HCT116 (cell line): ENCODE measurements around the gene SPINK14. TPM values are rescaled to one million over a fixed set of nuclear protein-coding genes. Genes with fewer than 3 reads are reported as not detected.

Source experiments
- ATAC-seq: fragments of 200-7000 bp; cut with Tn5 transposase; 2 replicates; pipeline ENCODE4 v1.9.1; 2020; ENCODE audit warnings: mild to moderate bottlenecking, moderate library complexity
- BruUV-seq: library from RNA; stranded (reverse); fragments of 400-500 nt; replicated peaks from 2 replicates; lab custom pipeline; 2021; lab: Mats Ljungman, UMichigan
- CTCF ChIA-PET: fragments of 300-600 bp; sonication (Branson Sonifier 250); formaldehyde crosslinking; loops from one replicate; lab custom pipeline; 2021; ENCODE audit warnings: antibody characterized with exemption; lab: Charles Lee
- POLR2A ChIA-PET: fragments of 300-600, 350-600 bp; sonication (Branson Sonifier 250); formaldehyde crosslinking; loops from one replicate; lab custom pipeline; 2021; ENCODE audit warnings: antibody characterized with exemption; lab: Charles Lee
- RAD21 ChIA-PET, 2 experiments: fragments of 300-600 bp; sonication (Branson Sonifier 250); formaldehyde crosslinking; loops; one replicate each; lab custom pipeline; 2023; ENCODE audit warnings: low total read pairs in 2 of 2; ENCODE audit not compliant: uncharacterized antibody in 2 of 2, unreplicated experiment in 2 of 2, low non-redundant PET in 1 of 2; lab: Charles Lee
- DNase-seq: peaks from one replicate; pipeline ENCODE4 v3.0.0-alpha.2; 2010; ENCODE audit warnings: low read depth, low spot score
- H2AFZ ChIP-seq: fragments of 200-600 bp; shearing (Covaris generic), sonication (generic); 2 replicates; pipeline ENCODE4 v1.6.1; 2017; ENCODE audit warnings: low read depth, mixed run types, mixed read lengths, antibody characterized with exemption, low read length; ENCODE audit not compliant: poor library complexity, severe bottlenecking
- H3K27ac ChIP-seq: 2 replicates; pipeline ENCODE4 v1.5.1; 2012; ENCODE audit warnings: low read depth, low read length
- H3K27me3 ChIP-seq: fragments of 200-600 bp; sonication (generic); 2 replicates; pipeline ENCODE4 v1.6.1; 2016; ENCODE audit warnings: mixed run types, low read length, mixed read lengths; ENCODE audit not compliant: insufficient read depth
- H3K36me3 ChIP-seq, 2 experiments: fragments of 200-500 bp in 1 of 2; fragments of 200-600 bp in 1 of 2; sonication (Bioruptor generic) in 1 of 2; sonication (generic) in 1 of 2; 2 replicates each; pipeline versions ENCODE4 v1.5.1 to v1.6.1; 2014 to 2016; ENCODE audit warnings: low read length in 2 of 2, inconsistent platforms in 1 of 2, mixed read lengths in 1 of 2, mixed run types in 1 of 2; ENCODE audit not compliant: insufficient read depth in 2 of 2, control insufficient read depth in 1 of 2
- H3K4me1 ChIP-seq, 2 experiments: fragments of 200-600 bp in 1 of 2; sonication (generic) in 1 of 2; 2 replicates each; pipeline versions ENCODE4 v1.5.1 to v1.6.1; 2012 to 2017; ENCODE audit warnings: low read length in 2 of 2, inconsistent platforms in 1 of 2, mild to moderate bottlenecking in 1 of 2, mixed read lengths in 1 of 2, mixed run types in 1 of 2, moderate library complexity in 1 of 2; ENCODE audit not compliant: insufficient read depth in 2 of 2, control insufficient read depth in 1 of 2
- H3K4me2 ChIP-seq: fragments of 200-600 bp; sonication (generic); 2 replicates; pipeline ENCODE4 v1.6.1; 2017; ENCODE audit warnings: mixed run types, low read length, mixed read lengths
- H3K4me3 ChIP-seq, 2 experiments: fragments of 200-600 bp in 1 of 2; sonication (generic) in 1 of 2; replicated peaks in 1 of 2; 2 replicates each; pipeline ENCODE4 v1.5.1; 2011 to 2016; ENCODE audit warnings: low read length in 2 of 2, control low read depth in 1 of 2, low read depth in 1 of 2, mild to moderate bottlenecking in 1 of 2, mixed read lengths in 1 of 2, mixed run types in 1 of 2
- H3K79me2 ChIP-seq: fragments of 200-600 bp; sonication (generic); 2 replicates; pipeline ENCODE4 v1.6.1; 2017; ENCODE audit warnings: mild to moderate bottlenecking, mixed run types, low read length, moderate library complexity, mixed read lengths; ENCODE audit not compliant: insufficient read depth
- H3K9ac ChIP-seq: fragments of 200-600 bp; sonication (generic); 2 replicates; pipeline ENCODE4 v1.6.1; 2016; ENCODE audit warnings: low read length, mixed read lengths
- H3K9me2 ChIP-seq: fragments of 200-600 bp; sonication (generic), shearing (Covaris generic); 2 replicates; pipeline ENCODE4 v1.6.1; 2017; ENCODE audit warnings: mixed run types, mild to moderate bottlenecking, moderate library complexity; ENCODE audit not compliant: insufficient read depth
- H3K9me3 ChIP-seq, 2 experiments: fragments of 200-500 bp in 1 of 2; fragments of 200-600 bp in 1 of 2; sonication (Bioruptor generic) in 1 of 2; sonication (generic) in 1 of 2; 2 replicates each; pipeline ENCODE4 v1.6.1; 2014 to 2017; ENCODE audit warnings: low read length in 2 of 2, mixed read lengths in 2 of 2, inconsistent platforms in 1 of 2, low read depth in 1 of 2, mild to moderate bottlenecking in 1 of 2, mixed run types in 1 of 2, moderate library complexity in 1 of 2; ENCODE audit not compliant: control insufficient read depth in 1 of 2, insufficient read depth in 1 of 2
- H4K20me1 ChIP-seq: fragments of 200-600 bp; sonication (generic), shearing (Covaris generic); 2 replicates; pipeline ENCODE4 v1.6.1; 2017; ENCODE audit warnings: mixed run types, mild to moderate bottlenecking, moderate library complexity; ENCODE audit not compliant: insufficient read depth
- CEBPB ChIP-seq: IDR thresholded peaks from 2 replicates; pipeline ENCODE4 v1.6.1; 2012; ENCODE audit warnings: low read depth
- CTCF ChIP-seq, 3 experiments: fragments of 200-600 bp in 1 of 3; sonication (generic) in 1 of 3; IDR thresholded peaks in 2 of 3; conservative IDR thresholded peaks in 1 of 3; 2 replicates each; pipeline ENCODE4 v1.5.1; 2012 to 2017; ENCODE audit warnings: low read depth in 2 of 3, low read length in 2 of 3, antibody characterized with exemption in 1 of 3, borderline replicate concordance in 1 of 3, control low read depth in 1 of 3, mild to moderate bottlenecking in 1 of 3, mixed read lengths in 1 of 3, mixed run types in 1 of 3, moderate library complexity in 1 of 3; ENCODE audit not compliant: insufficient read depth in 1 of 3
- EZH2 ChIP-seq: fragments of 200-600 bp; sonication (generic); IDR thresholded peaks from 2 replicates; pipeline ENCODE4 v1.6.1; 2017; ENCODE audit warnings: antibody characterized with exemption, mixed run types
- FOSL1 ChIP-seq: IDR thresholded peaks from 2 replicates; pipeline ENCODE4 v1.6.1; 2012; ENCODE audit warnings: low read depth
- JUND ChIP-seq: IDR thresholded peaks from 2 replicates; pipeline ENCODE4 v1.6.1; 2012
- MAX ChIP-seq: IDR thresholded peaks from 2 replicates; pipeline ENCODE4 v1.6.1; 2012
- RAD21 ChIP-seq: IDR thresholded peaks from 2 replicates; pipeline ENCODE4 v1.6.1; 2012; ENCODE audit warnings: low read depth, mild to moderate bottlenecking
- SP1 ChIP-seq: IDR thresholded peaks from 2 replicates; pipeline ENCODE4 v1.6.1; 2012; ENCODE audit warnings: low read depth
- TCF7L2 ChIP-seq: IDR thresholded peaks from 2 replicates; pipeline ENCODE4 v1.7.0; 2011; ENCODE audit warnings: borderline replicate concordance, inconsistent platforms; ENCODE audit not compliant: insufficient read depth, insufficient read length; ENCODE audit errors: extremely low read depth
- YY1 ChIP-seq: IDR thresholded peaks from 2 replicates; pipeline ENCODE4 v1.6.1; 2011; ENCODE audit warnings: low read length, low read depth, moderate library complexity, mild to moderate bottlenecking; ENCODE audit not compliant: insufficient replicate concordance; ENCODE audit errors: extremely low read depth
- intact Hi-C: fragments of 100-400 bp; cut with micrococcal nuclease; formaldehyde crosslinking; loops from 2 replicates; pipeline ENCODE4 v1.10.0; 2022
- total RNA-seq: library from RNA; stranded (reverse); gene quantifications from one replicate; pipeline ENCODE4 v1.2.1, GENCODE V29; 2021; ENCODE audit not compliant: unreplicated experiment

SPINK14 gene
- total RNA-seq, 1 experiment from 2014 or later, result not detected

GRCh38 chr5:148145916-148146315, 22.4 kb upstream of the SPINK14 start:
- H3K27me3 ChIP-seq, result peaks cover 4% of the 10 kb centered on the region
- no peaks in the 10 kb centered on the region for H3K4me1 ChIP-seq
- no peak overlapping the region for H3K4me2 ChIP-seq
- intact Hi-C loops, result no loop called here
- H3K79me2 ChIP-seq, result no peaks in the 10 kb centered on the region
- H3K9me3 ChIP-seq, result no peaks in the 10 kb centered on the region
- no peak overlapping the region for H3K9ac ChIP-seq
- H4K20me1 ChIP-seq, result no peaks in the 10 kb centered on the region
- no peak overlapping the region for H3K4me3 ChIP-seq
- ChIA-PET CTCF (no interaction called here), RAD21 (no interaction called here), POLR2A (no interaction called here)
- no peak overlapping the region for H3K27ac ChIP-seq
- DNase-seq, result no peak
- H2AFZ ChIP-seq, result no peak overlapping the region
- ATAC-seq, result no peak
- TF ChIP-seq EZH2 (no peak), SP1 (no peak), CEBPB (no peak), JUND (no peak), MAX (no peak), RAD21 (no peak), TCF7L2 (no peak), CTCF (IDR thresholded peaks at IDR 0.05 in 2 of 3, conservative IDR thresholded peaks at IDR 0.05 in 1 of 3; ENCODE audit: borderline replicate concordance in 1 of 3, insufficient read depth in 1 of 3, low read depth in 2 of 3, low read length in 2 of 3) (no peak)
- no peaks in the 10 kb centered on the region for H3K9me2 ChIP-seq
- no peaks in the 10 kb centered on the region for H3K36me3 ChIP-seq
- BruUV-seq, result no TSS peak

- ATAC-seq, result no peak
- Histone ChIP-seq H3K79me2 (no peaks in the 10 kb centered on the region), H3K9me3 (no peaks in the 10 kb centered on the region), H3K36me3 (no peaks in the 10 kb centered on the region), H3K9ac (no peak overlapping the region), H3K4me1 (no peaks in the 10 kb centered on the region), H3K4me3 (no peak overlapping the region), H3K27ac (no peak overlapping the region), H3K9me2 (no peaks in the 10 kb centered on the region), H3K4me2 (no peak overlapping the region), H4K20me1 (no peaks in the 10 kb centered on the region), H3K27me3 (peaks cover 3% of the 10 kb centered on the region), H2AFZ (no peak overlapping the region)
- ChIA-PET POLR2A (no interaction called here), RAD21 (no interaction called here), CTCF (no interaction called here)
- no TSS peak for BruUV-seq
- no peak for DNase-seq
- TF ChIP-seq YY1 (no peak), EZH2 (no peak), JUND (no peak), FOSL1 (no peak)
- intact Hi-C loops, result no loop called here
Observed at GRCh38 chr5:148146487-148146886, 21.9 kb upstream of the SPINK14 start.
